Small intestine (tissue), 7 donors: ENCODE data around the gene ADGRE2. TPM values are rescaled to one million over a fixed set of nuclear protein-coding genes. Genes with fewer than 3 reads are reported as not detected.
"Not testable (repeated sequence)": the region's sequence is repeated elsewhere in the genome, so short reads cannot be mapped to it uniquely, and the experiment has no call there.

Experiments used
- DNase-seq, 2 donors: peaks; one replicate each; pipeline versions ENCODE4 v3.0.0 to v3.0.0-alpha.2; 2013
- FAIRE-seq: peaks from 2 replicates; lab custom pipeline; 2012; peaks lifted over from hg19 to GRCh38; lab: Jason Lieb, UNC
- H3K27ac ChIP-seq, 3 donors: one replicate each; pipeline ENCODE4 v1.5.1; 2013; ENCODE audit warnings: low read length in 2 of 3, mild to moderate bottlenecking in 2 of 3, control low read depth in 1 of 3, inconsistent platforms in 1 of 3, low read depth in 1 of 3, moderate library complexity in 1 of 3
- H3K27me3 ChIP-seq, 3 donors: one replicate each; pipeline ENCODE4 v1.6.1; 2013; ENCODE audit warnings: low read length in 3 of 3, inconsistent platforms in 1 of 3; ENCODE audit not compliant: control insufficient read depth in 3 of 3, insufficient read depth in 3 of 3
- H3K36me3 ChIP-seq, 3 donors: one replicate each; pipeline ENCODE4 v1.6.1; 2013; ENCODE audit warnings: low read length in 3 of 3, inconsistent platforms in 1 of 3, low read depth in 1 of 3, mild to moderate bottlenecking in 1 of 3, moderate library complexity in 1 of 3; ENCODE audit not compliant: control insufficient read depth in 3 of 3, insufficient read depth in 2 of 3
- H3K4me1 ChIP-seq, 3 donors: one replicate each; pipeline ENCODE4 v1.6.1; 2013; ENCODE audit warnings: low read length in 2 of 3, inconsistent platforms in 1 of 3, low read depth in 1 of 3, mild to moderate bottlenecking in 1 of 3, moderate library complexity in 1 of 3; ENCODE audit not compliant: control insufficient read depth in 3 of 3, insufficient read depth in 2 of 3
- H3K4me3 ChIP-seq, 3 donors: one replicate each; pipeline ENCODE4 v1.5.1; 2013; ENCODE audit warnings: low read length in 3 of 3, control low read depth in 1 of 3, inconsistent platforms in 1 of 3, low read depth in 1 of 3, mild to moderate bottlenecking in 1 of 3, moderate library complexity in 1 of 3
- H3K9me3 ChIP-seq, 2 donors: one replicate each; pipeline ENCODE4 v1.6.1; 2013; ENCODE audit warnings: low read depth in 1 of 2, low read length in 1 of 2; ENCODE audit not compliant: control insufficient read depth in 2 of 2, insufficient read depth in 1 of 2
- WGBS, 3 donors: extraction: QIAGEN DNeasy Blood & Tissue Kit; methylation state at CpG; one replicate each; pipeline ENCODE4 v1.1.7; 2013; 5-methylcytosine and 5-hydroxymethylcytosine counted together
- polyA plus RNA-seq, 4 donors: library from polyadenylated mRNA; stranded (reverse) in 3 of 4; unstranded in 1 of 4; fragments of 200-250 nt in 3 of 4; fragments of 120-200 nt in 1 of 4; gene quantifications; one replicate each; pipeline versions ENCODE4 v1.2.1 to v1.2.3, GENCODE V29; 2013
- donor health status: healthy with polysubstance abuse.
- donor health status: control.
- donor health status: control.
- donor health status: Bipolar disorder and iron deficiency.
- donor health status: healthy.

Gene ADGRE2
- polyA plus RNA-seq, 4 donors = 0.22 to 1.2 (median 0.58) TPM

DNA sequence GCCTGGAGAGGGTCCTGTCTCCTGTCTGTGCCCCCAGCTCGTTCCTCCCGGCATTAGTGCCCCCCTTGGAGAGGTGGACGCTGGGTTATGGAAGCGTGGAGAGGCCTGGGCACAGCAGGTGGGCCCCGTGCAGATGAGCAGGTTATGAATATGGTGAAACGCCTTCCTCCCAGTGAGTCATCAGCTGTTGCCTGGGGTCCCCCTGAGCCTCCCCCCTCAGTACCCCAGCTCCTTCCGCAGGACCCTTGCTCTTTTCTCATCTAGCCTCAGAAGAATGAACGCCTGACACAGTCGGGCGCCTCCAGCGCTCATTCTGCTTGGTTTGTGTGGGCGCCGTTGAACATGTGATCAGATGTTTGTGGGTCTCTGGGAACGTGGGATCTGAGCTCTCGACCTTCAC is 12.5 kb downstream of the ADGRE2 start:
- not testable (repeated sequence) for H3K36me3 ChIP-seq, DNase-seq, H3K27me3 ChIP-seq, FAIRE-seq, H3K4me1 ChIP-seq, H3K9me3 ChIP-seq, H3K4me3 ChIP-seq, H3K27ac ChIP-seq
- WGBS, 3 donors = 78 to 81% (median 80%) methylated on average over 14 to 15 of the region's 15 CpGs

DNA sequence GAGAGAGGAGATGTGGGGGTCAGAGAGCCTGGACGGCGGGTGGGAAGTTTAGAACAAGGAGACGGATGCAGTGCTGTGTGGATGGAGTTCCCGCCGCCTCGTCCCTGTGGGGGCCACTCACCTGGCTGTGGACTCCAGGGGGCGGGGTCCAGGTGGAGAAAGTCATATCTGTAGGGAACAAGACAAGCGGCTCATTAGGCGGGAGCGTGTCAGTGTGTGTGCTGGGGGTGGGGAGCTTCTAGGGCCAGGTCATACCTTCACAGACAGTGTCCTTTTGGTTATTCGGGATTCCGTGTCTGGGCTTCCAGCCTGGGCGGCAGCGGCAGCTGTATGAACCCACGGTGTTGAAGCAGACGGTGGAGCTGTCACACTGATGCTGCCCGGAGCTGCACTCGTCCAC is 13.0 kb downstream of the ADGRE2 start:
- 68 to 84% (median 74%) methylated on average over 5 to 8 of the region's 18 CpGs for WGBS, 3 donors
- not testable (repeated sequence) for H3K27ac ChIP-seq, H3K36me3 ChIP-seq, DNase-seq, FAIRE-seq, H3K27me3 ChIP-seq, H3K4me3 ChIP-seq, H3K9me3 ChIP-seq, H3K4me1 ChIP-seq

- Histone ChIP-seq H3K9me3 (no peaks in the 10 kb centered on the region), H3K27ac (no peak overlapping the region), H3K4me1 (no peaks in the 10 kb centered on the region), H3K36me3 (no peaks in the 10 kb centered on the region), H3K4me3 (no peak overlapping the region), H3K27me3 (no peaks in the 10 kb centered on the region)
- DNase-seq (no peak), FAIRE-seq (no peak)
- 89 to 90% (median 90%) methylated on average over 9 of the region's 9 CpGs for WGBS, 3 donors
Measured at GRCh38 chr19:14764401-14764800, 14.0 kb downstream of the ADGRE2 start.

DNA sequence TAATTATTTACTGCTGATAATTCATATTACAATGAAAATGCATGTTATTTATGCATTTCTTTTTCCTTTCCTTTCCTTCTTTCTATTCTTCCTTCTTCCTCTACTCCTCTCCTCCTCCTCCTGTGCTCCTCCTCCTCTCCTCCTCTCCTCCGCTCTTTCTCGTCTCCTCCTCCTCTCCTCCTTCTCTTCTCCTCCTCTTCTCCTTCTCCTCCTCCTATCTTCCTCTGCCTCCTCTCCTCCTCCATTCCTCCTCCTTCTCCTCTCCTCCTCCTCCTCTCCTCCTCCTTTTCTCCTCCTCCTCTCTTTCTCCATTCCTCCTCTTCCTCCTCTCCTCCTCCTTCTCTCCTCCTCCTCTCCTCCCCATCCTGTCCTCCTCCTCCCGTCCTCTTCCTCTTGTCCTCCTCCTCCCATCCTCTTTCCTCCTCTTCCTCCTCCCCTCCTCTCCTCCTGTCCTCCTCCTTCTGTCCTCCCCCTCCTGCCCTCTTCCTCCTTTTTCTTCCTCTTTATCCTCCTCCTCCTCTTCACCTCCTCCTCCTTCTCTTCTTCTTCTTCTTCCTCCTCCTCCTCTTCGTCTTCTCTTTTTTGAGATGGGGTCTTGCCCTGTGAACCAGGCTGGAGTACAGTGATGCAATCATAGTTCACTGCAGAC is 14.7 kb downstream of the ADGRE2 start:
- FAIRE-seq = no peak

DNA sequence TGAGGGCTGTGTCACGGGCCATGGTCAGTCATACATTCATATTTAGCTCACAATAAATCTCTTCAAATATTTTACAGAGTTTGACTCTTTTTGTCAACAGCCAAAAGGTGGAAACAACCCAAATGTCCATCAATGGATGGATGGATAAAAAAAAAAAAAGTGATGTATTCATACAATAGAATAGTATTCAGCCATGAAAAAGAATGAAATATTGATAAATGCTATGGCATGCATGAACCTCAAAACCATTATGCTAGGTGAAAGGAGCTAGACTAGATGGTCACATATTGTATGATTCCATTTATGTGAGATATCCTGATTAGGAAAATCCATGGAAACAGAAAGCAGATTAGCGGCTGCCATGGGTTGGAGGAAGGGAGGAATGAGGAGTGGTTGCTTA is 16.2 kb downstream of the ADGRE2 start:
- Histone ChIP-seq H3K27ac (no peak overlapping the region), H3K4me1 (no peaks in the 10 kb centered on the region), H3K9me3 (no peaks in the 10 kb centered on the region), H3K27me3 (no peaks in the 10 kb centered on the region), H3K4me3 (no peak overlapping the region), H3K36me3 (no peaks in the 10 kb centered on the region)
- WGBS, 3 donors = 74 to 90% (median 75%) methylated on average over 2 of the region's 2 CpGs
- FAIRE-seq (no peak), DNase-seq (no peak)

More for the DNA sequence above, 14.7 kb downstream of the ADGRE2 start:
- DNase-seq = no peak
- Histone ChIP-seq H3K9me3 (no peaks in the 10 kb centered on the region), H3K27me3 (no peaks in the 10 kb centered on the region), H3K27ac (no peak overlapping the region), H3K36me3 (no peaks in the 10 kb centered on the region), H3K4me1 (no peaks in the 10 kb centered on the region), H3K4me3 (no peak overlapping the region)
- WGBS, 3 donors = 63 to 68% (median 68%) methylated on average over 4 of the region's 4 CpGs

GRCh38 chr19:14761607-14762006 is 16.8 kb downstream of the ADGRE2 start:
- DNase-seq (no peak), FAIRE-seq (no peak)
- no peaks in the 10 kb centered on the region for H3K9me3 ChIP-seq
- no peaks in the 10 kb centered on the region for H3K27me3 ChIP-seq
- H3K36me3 ChIP-seq = no peaks in the 10 kb centered on the region
- H3K27ac ChIP-seq = no peak overlapping the region
- 53 to 71% (median 55%) methylated on average over 5 of the region's 5 CpGs for WGBS, 3 donors
- H3K4me3 ChIP-seq = no peak overlapping the region
- H3K4me1 ChIP-seq = no peaks in the 10 kb centered on the region

- Histone ChIP-seq H3K4me3 (no peak overlapping the region), H3K4me1 (no peaks in the 10 kb centered on the region), H3K27me3 (no peaks in the 10 kb centered on the region), H3K27ac (no peak overlapping the region), H3K36me3 (no peaks in the 10 kb centered on the region), H3K9me3 (no peaks in the 10 kb centered on the region)
- WGBS, 3 donors = 24 to 37% (median 32%) methylated on average over 16 of the region's 16 CpGs
- FAIRE-seq = no peak
- peak; percentile 10 to 31 for DNase-seq
Measured at GRCh38 chr19:14758816-14759215, 19.5 kb downstream of the ADGRE2 start.

DNA sequence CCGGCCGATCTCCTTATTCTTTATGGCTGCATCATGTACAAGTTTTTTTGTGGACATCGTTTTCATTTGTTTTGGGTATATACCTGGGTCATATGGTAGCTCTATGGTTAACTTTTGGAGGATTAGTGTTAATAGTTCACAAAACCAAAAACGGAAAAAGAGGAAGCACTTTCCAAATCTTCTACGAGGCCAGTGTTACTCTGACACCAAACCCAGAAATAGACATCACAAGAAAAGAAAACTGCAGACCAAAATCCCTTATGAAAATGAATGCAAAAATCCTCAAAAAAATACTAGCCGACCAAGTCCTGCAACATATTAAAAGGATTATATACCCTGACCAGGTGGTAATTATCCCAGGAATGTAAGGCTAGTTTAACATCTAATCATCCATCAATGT is 29.8 kb downstream of the ADGRE2 start:
- 81 to 83% (median 82%) methylated on average over 6 of the region's 6 CpGs for WGBS, 3 donors
- no peaks in the 10 kb centered on the region for H3K27me3 ChIP-seq
- H3K27ac ChIP-seq = no peak overlapping the region
- DNase-seq (no peak), FAIRE-seq (no peak)
- no peaks in the 10 kb centered on the region for H3K9me3 ChIP-seq
- peaks cover 0 to 2% (median 0%) of the 10 kb centered on the region in 3 donors for H3K36me3 ChIP-seq
- H3K4me1 ChIP-seq = no peaks in the 10 kb centered on the region
- no peak overlapping the region for H3K4me3 ChIP-seq

DNA sequence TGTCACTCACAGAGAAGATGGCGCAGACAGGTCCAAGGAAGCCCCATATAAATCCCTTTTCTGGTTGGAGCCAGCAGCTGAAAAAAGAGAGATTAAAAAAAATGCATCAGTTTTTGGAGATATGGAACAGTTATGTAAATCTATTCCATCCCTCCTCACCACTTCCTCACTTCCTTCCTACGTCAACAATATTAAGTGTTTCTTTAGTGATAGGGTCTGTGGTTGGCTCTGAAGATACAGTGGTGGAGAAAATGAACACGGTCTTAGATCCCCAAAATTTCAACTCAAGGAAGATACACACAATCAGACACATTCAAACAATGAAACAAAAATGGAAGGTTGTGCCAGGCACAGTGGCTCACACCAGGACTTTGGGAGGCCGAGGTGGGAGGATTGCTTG is 31.5 kb downstream of the ADGRE2 start:
- H3K36me3 ChIP-seq = peaks cover 0 to 2% (median 0%) of the 10 kb centered on the region in 3 donors
- H3K27me3 ChIP-seq = no peaks in the 10 kb centered on the region
- no peaks in the 10 kb centered on the region for H3K4me1 ChIP-seq
- DNase-seq (no peak), FAIRE-seq (no peak)
- whole genome bisulfite sequencing, 3 donors = 78 to 83% (median 81%) methylated on average over 4 of the region's 4 CpGs
- peaks cover 0 to 3% of the 10 kb centered on the region in 2 donors for H3K9me3 ChIP-seq
- no peak overlapping the region for H3K27ac ChIP-seq
- no peak overlapping the region for H3K4me3 ChIP-seq
